A673 (cell line): ENCODE measurements around the gene CTF1. TPM values are rescaled to one million over a fixed set of nuclear protein-coding genes. Genes with fewer than 3 reads are reported as not detected.

ENCODE experiments used
- BruUV-seq: library from RNA; stranded (reverse); fragments of 400-500 nt; replicated peaks from 2 replicates; lab custom pipeline; 2021; lab: Mats Ljungman, UMichigan
- CTCF ChIA-PET: fragments of 300-600 bp; sonication (Branson Sonifier 250); formaldehyde crosslinking; loops from one replicate; lab custom pipeline; 2022; ENCODE audit warnings: antibody characterized with exemption; lab: Charles Lee
- POLR2A ChIA-PET: fragments of 300-600 bp; sonication (Branson Sonifier 250); formaldehyde crosslinking; loops from one replicate; lab custom pipeline; 2022; ENCODE audit warnings: antibody characterized with exemption; ENCODE audit not compliant: low non-redundant PET; lab: Charles Lee
- DNase-seq: peaks from one replicate; pipeline ENCODE4 v3.0.0-alpha.2; 2015; ENCODE audit warnings: low spot score
- H3K27ac ChIP-seq: fragments of 200-600 bp; sonication (generic); 2 replicates; pipeline ENCODE4 v1.5.1; 2016; ENCODE audit warnings: mixed run types, low read depth, mild to moderate bottlenecking, mixed read lengths, antibody characterized with exemption, low read length; ENCODE audit not compliant: poor library complexity, severe bottlenecking
- H3K27me3 ChIP-seq: fragments of 200-600 bp; sonication (generic); replicated peaks from 2 replicates; pipeline ENCODE4 v1.6.1; 2017; ENCODE audit warnings: mixed run types, low read depth, mild to moderate bottlenecking, mixed read lengths, antibody characterized with exemption, low read length; ENCODE audit not compliant: insufficient read depth, poor library complexity
- H3K36me3 ChIP-seq: fragments of 200-600 bp; sonication (generic); 2 replicates; pipeline ENCODE4 v1.6.1; 2016; ENCODE audit warnings: mixed run types, mild to moderate bottlenecking, mixed read lengths, antibody characterized with exemption, low read length; ENCODE audit not compliant: insufficient read depth, poor library complexity, severe bottlenecking
- H3K4me1 ChIP-seq: fragments of 200-600 bp; sonication (generic); 2 replicates; pipeline ENCODE4 v1.6.1; 2017; ENCODE audit warnings: mixed run types, mild to moderate bottlenecking, mixed read lengths, antibody characterized with exemption, low read length; ENCODE audit not compliant: insufficient read depth, poor library complexity, severe bottlenecking
- H3K4me3 ChIP-seq: fragments of 200-600 bp; sonication (generic); 2 replicates; pipeline ENCODE4 v1.5.1; 2016; ENCODE audit warnings: low read depth, mixed run types, mild to moderate bottlenecking, mixed read lengths, low read length; ENCODE audit not compliant: poor library complexity, severe bottlenecking
- H3K9me3 ChIP-seq: fragments of 200-600 bp; sonication (generic); 2 replicates; pipeline ENCODE4 v1.6.1; 2016; ENCODE audit warnings: mixed run types, low read depth, mild to moderate bottlenecking, mixed read lengths, antibody characterized with exemption, low read length; ENCODE audit not compliant: poor library complexity, severe bottlenecking
- CTCF ChIP-seq: fragments of 300-800, 200-600 bp; sonication (generic); conservative IDR thresholded peaks from 2 replicates; pipeline ENCODE4 v1.5.1; 2017; ENCODE audit warnings: low read depth, mild to moderate bottlenecking, antibody characterized with exemption, low read length, moderate library complexity, mixed read lengths
- EZH2 ChIP-seq: fragments of 200-600 bp; sonication (generic); IDR thresholded peaks from 2 replicates; pipeline ENCODE4 v1.6.1; 2017; ENCODE audit warnings: borderline replicate concordance, low read depth, mild to moderate bottlenecking, mixed read lengths, antibody characterized with exemption, low read length; ENCODE audit not compliant: poor library complexity, severe bottlenecking
- intact Hi-C: fragments of 100-400 bp; cut with micrococcal nuclease; formaldehyde crosslinking; loops from one replicate; pipeline ENCODE4 v1.10.0; 2022; ENCODE audit not compliant: unreplicated experiment
- total RNA-seq: library from RNA; stranded (reverse); gene quantifications from 2 replicates; pipeline ENCODE4 v1.2.3, GENCODE V29; 2021

The CTF1 gene
- total RNA-seq, 1 experiment from 2014 or later, result 1.4 TPM

- BruUV-seq, result no TSS peak
- TF ChIP-seq EZH2 (no peak), CTCF (no peak)
- Histone ChIP-seq H3K9me3 (no peaks in the 10 kb centered on the region), H3K4me3 (peak overlapping the region; percentile 79), H3K4me1 (peaks cover 16% of the 10 kb centered on the region), H3K27me3 (no peaks in the 10 kb centered on the region), H3K36me3 (peaks cover 19% of the 10 kb centered on the region), H3K27ac (peak overlapping the region; percentile 84)
- intact Hi-C loops, result no loop called here
- POLR2A ChIA-PET, result no interaction called here
- no peak for DNase-seq
- CTCF ChIA-PET, result no interaction called here
These were observed 3.6 kb upstream of the CTF1 start for GRCh38 chr16:30892670-30893416.

GRCh38 chr16:30893417-30893743 lies 3.0 kb upstream of the CTF1 start:
- CTCF ChIA-PET, result no interaction called here
- intact Hi-C loops, result no loop called here
- H3K27me3 ChIP-seq, result no peaks in the 10 kb centered on the region
- peaks cover 18% of the 10 kb centered on the region for H3K36me3 ChIP-seq
- peaks cover 16% of the 10 kb centered on the region for H3K4me1 ChIP-seq
- no TSS peak for BruUV-seq
- peak overlapping the region; percentile 79 for H3K4me3 ChIP-seq
- DNase-seq, result no peak
- TF ChIP-seq CTCF (no peak), EZH2 (no peak)
- POLR2A ChIA-PET, result no interaction called here
- H3K9me3 ChIP-seq, result no peaks in the 10 kb centered on the region
- peak overlapping the region; percentile 84 for H3K27ac ChIP-seq

- peak within 1 kb of the TSS; percentile 84 for H3K27ac ChIP-seq
- no peaks in the 10 kb centered on the region for H3K27me3 ChIP-seq
- TF ChIP-seq EZH2 (no peak), CTCF (peak; percentile 46)
- no peaks in the 10 kb centered on the region for H3K9me3 ChIP-seq
- DNase-seq, result peak; percentile 91
- intact Hi-C loops, result no loop called here
- peaks cover 13% of the 10 kb centered on the region for H3K36me3 ChIP-seq
- H3K4me1 ChIP-seq, result peaks cover 16% of the 10 kb centered on the region
- CTCF ChIA-PET, result no interaction called here
- no TSS peak for BruUV-seq
- peak within 1 kb of the TSS; percentile 79 for H3K4me3 ChIP-seq
- POLR2A ChIA-PET, result no interaction called here
These were observed 2.5 kb upstream of the CTF1 start, which contains the start of gene BCL7C for GRCh38 chr16:30893744-30894539. Gene BCL7C (minus strand): TSS chr16:30894077. CDS start chr16:30893944, 133 bp downstream.
